Measurements from ENCODE around the gene FCHSD2. TPM values are rescaled to one million over a fixed set of nuclear protein-coding genes. Genes with fewer than 3 reads are reported as not detected.

Gene FCHSD2
- total and polyA plus RNA-seq, 2 experiments from 2014 or later = 9.1 to 19.8 TPM

DNA sequence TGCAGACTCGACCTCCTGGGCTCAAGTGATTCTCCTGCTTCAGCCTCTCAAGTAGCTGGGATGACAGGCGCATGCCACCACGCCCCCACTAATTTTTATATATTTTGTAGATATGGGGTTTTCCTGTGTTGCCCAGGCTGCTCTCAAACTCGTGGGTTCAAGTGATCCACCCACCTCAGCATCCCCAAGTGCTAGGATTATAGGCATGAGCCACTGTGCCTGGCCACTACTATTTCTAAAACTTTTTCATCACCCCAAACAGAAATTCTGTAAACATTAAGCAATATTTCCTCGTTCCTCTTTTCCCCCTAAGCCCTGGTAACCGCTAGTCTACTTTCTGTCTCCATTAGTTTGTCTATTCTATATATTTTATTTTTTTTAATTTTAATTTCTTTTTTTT, 336.9 kb downstream of the FCHSD2 start:
- Histone ChIP-seq H3K4me3 (no peak overlapping the region), H3K4me1 (ENCODE audit: insufficient read depth) (no peaks in the 10 kb centered on the region), H2AFZ (no peak overlapping the region), H3K9me3 (ENCODE audit: low read depth) (no peaks in the 10 kb centered on the region), H3K9me2 (ENCODE audit: insufficient read depth) (no peaks in the 10 kb centered on the region), H3F3A (ENCODE audit: insufficient read depth) (no peaks in the 10 kb centered on the region), H3K4me2 (ENCODE audit: unreplicated experiment) (no peak overlapping the region), H4K20me1 (ENCODE audit: insufficient read depth) (no peaks in the 10 kb centered on the region), H3K27ac (no peak overlapping the region), H3K79me2 (ENCODE audit: insufficient read depth) (peaks cover 1% of the 10 kb centered on the region; the same call in 1 of the 2 replicates), H3K27me3 (replicated peaks; ENCODE audit: insufficient read depth) (no peaks in the 10 kb centered on the region), H3K36me3 (ENCODE audit: low read depth) (0 out of 2 replicates have a peak, but pooled peaks cover 7% of the 10 kb centered on the region), H3K9ac (no peak overlapping the region)
- in situ Hi-C loops (cut with MboI) = no loop called here
- TF ChIP-seq EZH2phosphoT487 (IDR thresholded peaks at IDR 0.05; ENCODE audit: insufficient read depth, low read depth) = no peak
- TF ChIP-seq EZH2 (IDR thresholded peaks at IDR 0.05; ENCODE audit: insufficient read depth, poor library complexity, severe bottlenecking) = no peak
- 90 to 92% methylated on average over 6 of the region's 6 CpGs for WGBS, 2 experiments (ENCODE audit: low coverage in 1 of 2, low lambda C conversion rate in 2 of 2, missing lambda C conversion rate in 2 of 2)
- no peak for DNase-seq

GRCh38 chr11:72802822-72803221, 339.3 kb downstream of the FCHSD2 start:
- in situ Hi-C loops (cut with MboI) = no loop called here
- Histone ChIP-seq H3K27ac (no peak overlapping the region), H3K9me3 (ENCODE audit: low read depth) (no peaks in the 10 kb centered on the region), H3K27me3 (replicated peaks; ENCODE audit: insufficient read depth) (no peaks in the 10 kb centered on the region), H3K4me2 (ENCODE audit: unreplicated experiment) (no peak overlapping the region), H3F3A (ENCODE audit: insufficient read depth) (no peaks in the 10 kb centered on the region), H3K79me2 (ENCODE audit: insufficient read depth) (no peaks in the 10 kb centered on the region), H4K20me1 (ENCODE audit: insufficient read depth) (no peaks in the 10 kb centered on the region), H3K4me1 (ENCODE audit: insufficient read depth) (no peaks in the 10 kb centered on the region), H3K4me3 (no peak overlapping the region), H3K36me3 (ENCODE audit: low read depth) (no peaks in the 10 kb centered on the region), H2AFZ (no peak overlapping the region), H3K9me2 (ENCODE audit: insufficient read depth) (no peaks in the 10 kb centered on the region), H3K9ac (no peak overlapping the region)
- WGBS, 2 experiments (ENCODE audit: low coverage in 1 of 2, low lambda C conversion rate in 2 of 2, missing lambda C conversion rate in 2 of 2) = 77 to 78% methylated on average over 6 of the region's 6 CpGs
- DNase-seq = no peak
- TF ChIP-seq EZH2 (IDR thresholded peaks at IDR 0.05; ENCODE audit: insufficient read depth, poor library complexity, severe bottlenecking) (no peak), EZH2phosphoT487 (IDR thresholded peaks at IDR 0.05; ENCODE audit: insufficient read depth, low read depth) (no peak)

DNA sequence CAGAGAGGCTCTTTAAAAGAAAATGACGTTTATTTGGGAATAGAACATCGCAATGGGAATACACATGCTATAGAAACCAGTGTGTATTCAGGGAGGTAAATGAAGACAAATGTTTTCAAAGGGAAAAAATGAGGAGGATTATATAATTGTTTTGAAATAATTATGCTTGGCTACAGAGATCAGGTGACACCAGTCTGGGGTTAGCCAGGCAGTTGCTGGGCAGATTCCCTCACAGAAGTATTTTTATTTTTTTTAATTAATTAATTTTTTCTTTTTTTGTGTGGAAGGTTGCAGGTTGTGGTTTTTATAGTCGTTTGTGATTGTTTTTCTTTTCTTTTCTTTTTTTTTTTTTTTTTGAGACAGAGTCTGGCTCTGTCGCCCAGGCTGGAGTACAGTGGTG, 342.7 kb downstream of the FCHSD2 start:
- Histone ChIP-seq H3K36me3 (ENCODE audit: low read depth) (no peaks in the 10 kb centered on the region), H3K4me3 (no peak overlapping the region), H3K27ac (no peak overlapping the region), H3K9me2 (ENCODE audit: insufficient read depth) (no peaks in the 10 kb centered on the region), H3K4me1 (ENCODE audit: insufficient read depth) (peaks cover 3% of the 10 kb centered on the region; the same call in 1 of the 2 replicates), H4K20me1 (ENCODE audit: insufficient read depth) (no peaks in the 10 kb centered on the region), H3K9ac (no peak overlapping the region), H3F3A (ENCODE audit: insufficient read depth) (peaks cover 5% of the 10 kb centered on the region), H3K27me3 (replicated peaks; ENCODE audit: insufficient read depth) (no peaks in the 10 kb centered on the region), H3K9me3 (ENCODE audit: low read depth) (no peaks in the 10 kb centered on the region), H3K4me2 (ENCODE audit: unreplicated experiment) (no peak overlapping the region), H2AFZ (no peak overlapping the region), H3K79me2 (ENCODE audit: insufficient read depth) (no peaks in the 10 kb centered on the region)
- no peak for TF ChIP-seq EZH2phosphoT487 (IDR thresholded peaks at IDR 0.05; ENCODE audit: insufficient read depth, low read depth)
- TF ChIP-seq EZH2 (IDR thresholded peaks at IDR 0.05; ENCODE audit: insufficient read depth, poor library complexity, severe bottlenecking) = no peak
- in situ Hi-C loops (cut with MboI) = no loop called here
- WGBS, 2 experiments (ENCODE audit: low coverage in 1 of 2, low lambda C conversion rate in 2 of 2, missing lambda C conversion rate in 2 of 2) = 60 to 82% methylated on average over 2 to 4 of the region's 4 CpGs
- peak; percentile 36 for DNase-seq

DNA sequence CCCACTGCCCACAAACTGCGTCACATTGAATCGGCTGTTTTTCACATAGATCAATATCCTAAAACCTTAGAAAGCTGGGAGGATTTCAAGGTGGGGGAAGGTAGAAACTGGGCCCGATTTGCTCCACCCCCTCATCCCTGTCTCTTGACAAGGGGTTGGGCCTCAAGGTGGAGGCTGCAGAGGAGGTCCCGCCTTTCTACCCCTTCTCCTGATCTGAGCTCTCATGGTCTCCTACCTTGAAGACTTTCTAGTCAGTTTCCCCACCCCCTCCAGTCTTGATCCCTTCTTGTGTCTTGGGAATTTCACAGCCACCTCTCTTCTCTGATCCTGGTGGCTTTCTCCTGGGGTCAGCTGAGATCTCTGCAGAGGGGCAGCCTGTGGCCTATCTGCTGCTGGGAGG, 343.8 kb downstream of the FCHSD2 start:
- no peaks in the 10 kb centered on the region for H3K36me3 ChIP-seq (ENCODE audit: low read depth)
- H4K20me1 ChIP-seq (ENCODE audit: insufficient read depth) = no peaks in the 10 kb centered on the region
- H3K9ac ChIP-seq = no peak overlapping the region
- no peak for TF ChIP-seq EZH2 (IDR thresholded peaks at IDR 0.05; ENCODE audit: insufficient read depth, poor library complexity, severe bottlenecking)
- TF ChIP-seq EZH2phosphoT487 (IDR thresholded peaks at IDR 0.05; ENCODE audit: insufficient read depth, low read depth) = no peak
- peaks cover 6% of the 10 kb centered on the region for H3F3A ChIP-seq (ENCODE audit: insufficient read depth)
- 74 to 77% methylated on average over 4 of the region's 4 CpGs for WGBS, 2 experiments (ENCODE audit: low coverage in 1 of 2, low lambda C conversion rate in 2 of 2, missing lambda C conversion rate in 2 of 2)
- H3K9me2 ChIP-seq (ENCODE audit: insufficient read depth) = no peaks in the 10 kb centered on the region
- H3K27ac ChIP-seq = no peak overlapping the region
- DNase-seq = no peak
- no peak overlapping the region for H2AFZ ChIP-seq
- H3K4me3 ChIP-seq = no peak overlapping the region
- no peaks in the 10 kb centered on the region for H3K79me2 ChIP-seq (ENCODE audit: insufficient read depth)
- no peaks in the 10 kb centered on the region for H3K27me3 ChIP-seq (replicated peaks; ENCODE audit: insufficient read depth)
- in situ Hi-C loops (cut with MboI) = no loop called here
- H3K4me2 ChIP-seq (ENCODE audit: unreplicated experiment) = no peak overlapping the region
- peaks cover 7% of the 10 kb centered on the region; the same call in 1 of the 2 replicates for H3K4me1 ChIP-seq (ENCODE audit: insufficient read depth)
- no peaks in the 10 kb centered on the region for H3K9me3 ChIP-seq (ENCODE audit: low read depth)

Measured in GM23248 (cell line).